Skeletal muscle tissue (tissue), 4 donors: Measurements from ENCODE around the gene FSTL3. TPM values are rescaled to one million over a fixed set of nuclear protein-coding genes. Genes with fewer than 3 reads are reported as not detected.
"Not testable (repeated sequence)": the region's sequence is repeated elsewhere in the genome, so short reads cannot be mapped to it uniquely, and the experiment has no call there.

Experiments
- H3K27ac ChIP-seq: one replicate; pipeline ENCODE4 v1.7.0; 2013; ENCODE audit warnings: mild to moderate bottlenecking, low read depth, low read length, inconsistent platforms
- H3K27me3 ChIP-seq, 3 donors: one replicate each; pipeline ENCODE4 v1.7.0; 2013; ENCODE audit warnings: low read length in 3 of 3; ENCODE audit not compliant: control insufficient read depth in 3 of 3, insufficient read depth in 3 of 3
- H3K36me3 ChIP-seq, 3 donors: one replicate each; pipeline ENCODE4 v1.7.0; 2013; ENCODE audit warnings: low read length in 3 of 3; ENCODE audit not compliant: control insufficient read depth in 3 of 3, insufficient read depth in 3 of 3
- H3K4me1 ChIP-seq, 3 donors: one replicate each; pipeline ENCODE4 v1.7.0; 2013; ENCODE audit warnings: low read length in 3 of 3, mild to moderate bottlenecking in 3 of 3; ENCODE audit not compliant: control insufficient read depth in 3 of 3, insufficient read depth in 3 of 3
- H3K4me3 ChIP-seq, 3 donors: one replicate each; pipeline ENCODE4 v1.7.0; 2013; ENCODE audit warnings: low read length in 3 of 3
- H3K9ac ChIP-seq, 3 donors: one replicate each; pipeline ENCODE4 v1.7.0; 2013; ENCODE audit warnings: low read length in 3 of 3, mild to moderate bottlenecking in 3 of 3, moderate library complexity in 2 of 3, low read depth in 1 of 3
- H3K9me3 ChIP-seq, 3 donors: one replicate each; pipeline ENCODE4 v1.7.0; 2013; ENCODE audit warnings: low read length in 3 of 3; ENCODE audit not compliant: control insufficient read depth in 3 of 3
- total RNA-seq: library from RNA; depleted of rRNA; stranded (reverse); fragments of >200 nt; gene quantifications from one replicate; pipeline ENCODE4 v1.2.3, GENCODE V29; 2014
- donor health status: Osteomylitis.

Gene FSTL3
- total RNA-seq, 1 donor from 2014 or later = 7.3 TPM

- H3K27ac ChIP-seq = no peak overlapping the region
Observed at GRCh38 chr19:720345-721160, 44.4 kb downstream of the FSTL3 start.

GRCh38 chr19:722553-723101, 46.4 kb downstream of the FSTL3 start:
- no peaks in the 10 kb centered on the region for H3K9me3 ChIP-seq
- H3K36me3 ChIP-seq = peaks cover 0 to 2% (median 0%) of the 10 kb centered on the region in 3 donors
- H3K9ac ChIP-seq = no peak overlapping the region
- no peak overlapping the region for H3K4me3 ChIP-seq
- H3K4me1 ChIP-seq = peaks cover 4 to 9% (median 8%) of the 10 kb centered on the region in 3 donors
- H3K27ac ChIP-seq = peak overlapping the region; percentile 40
- peaks cover 21 to 24% (median 22%) of the 10 kb centered on the region in 3 donors for H3K27me3 ChIP-seq

More at GRCh38 chr19:720345-721160, 44.4 kb downstream of the FSTL3 start:
- H3K4me3 ChIP-seq = no peak overlapping the region
- no peaks in the 10 kb centered on the region for H3K36me3 ChIP-seq
- peaks cover 12 to 19% (median 19%) of the 10 kb centered on the region in 3 donors for H3K27me3 ChIP-seq
- no peak overlapping the region for H3K9ac ChIP-seq
- peaks cover 0 to 3% (median under 1%) of the 10 kb centered on the region in 3 donors for H3K9me3 ChIP-seq
- H3K4me1 ChIP-seq = peaks cover 0 to 4% (median 4%) of the 10 kb centered on the region in 3 donors

- Histone ChIP-seq H3K27ac (no peak overlapping the region), H3K4me1 (peaks cover 8 to 14% (median 8%) of the 10 kb centered on the region in 3 donors), H3K9me3 (no peaks in the 10 kb centered on the region), H3K4me3 (no peak overlapping the region), H3K27me3 (peaks cover 20 to 27% (median 21%) of the 10 kb centered on the region in 3 donors), H3K9ac (no peak overlapping the region), H3K36me3 (peaks cover 0 to 2% (median 0%) of the 10 kb centered on the region in 3 donors)
Observed at GRCh38 chr19:723247-723646, 47.1 kb downstream of the FSTL3 start.

DNA sequence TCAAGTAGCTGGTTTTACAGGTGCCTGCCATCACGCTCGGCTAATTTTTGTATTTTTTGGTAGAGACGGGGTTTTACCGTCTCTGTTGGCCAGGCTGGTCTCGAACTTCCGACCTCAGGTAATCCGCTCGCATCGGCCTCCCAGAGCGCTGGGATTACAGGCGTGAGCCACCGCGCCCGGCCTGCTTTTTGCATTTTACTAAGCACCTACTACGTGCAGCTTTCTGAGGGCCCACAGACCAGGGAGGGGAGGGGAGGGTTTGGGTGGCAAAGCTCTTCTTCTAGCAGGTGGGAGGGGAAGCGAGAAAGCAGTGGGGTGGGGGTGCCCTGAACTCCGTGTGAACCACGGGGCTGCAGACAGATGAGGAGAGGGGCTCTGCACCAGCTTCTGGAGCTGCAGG, 47.5 kb downstream of the FSTL3 start:
- peaks cover 0 to 2% (median 0%) of the 10 kb centered on the region in 3 donors for H3K36me3 ChIP-seq
- H3K27ac ChIP-seq = no peak overlapping the region

GRCh38 chr19:725461-726089, 49.4 kb downstream of the FSTL3 start:
- Histone ChIP-seq H3K4me1 (peaks cover 8 to 13% (median 10%) of the 10 kb centered on the region in 3 donors), H3K9me3 (no peaks in the 10 kb centered on the region), H3K27me3 (peaks cover 7 to 18% (median 12%) of the 10 kb centered on the region in 3 donors), H3K36me3 (peaks cover 0 to 2% (median 0%) of the 10 kb centered on the region in 3 donors), H3K27ac (no peak overlapping the region), H3K4me3 (no peak overlapping the region), H3K9ac (no peak overlapping the region)

More for the DNA sequence above, 47.5 kb downstream of the FSTL3 start:
- no peak overlapping the region for H3K9ac ChIP-seq
- peaks cover 8 to 13% (median 10%) of the 10 kb centered on the region in 3 donors for H3K4me1 ChIP-seq
- peaks cover 16 to 27% (median 17%) of the 10 kb centered on the region in 3 donors for H3K27me3 ChIP-seq
- H3K4me3 ChIP-seq = no peak overlapping the region
- no peaks in the 10 kb centered on the region for H3K9me3 ChIP-seq

- peaks cover 2 to 17% (median 12%) of the 10 kb centered on the region in 3 donors for H3K27me3 ChIP-seq
- peak overlapping the region; percentile 75 for H3K27ac ChIP-seq
- peaks cover 0 to 3% (median 0%) of the 10 kb centered on the region in 3 donors for H3K36me3 ChIP-seq
- H3K9ac ChIP-seq = peak overlapping the region in 1 of 3 donors; percentile 54
- no peaks in the 10 kb centered on the region for H3K9me3 ChIP-seq
- peaks cover 8 to 13% (median 10%) of the 10 kb centered on the region in 3 donors for H3K4me1 ChIP-seq
- H3K4me3 ChIP-seq = no peak overlapping the region
Observed at GRCh38 chr19:726993-727956, 51.1 kb downstream of the FSTL3 start.

DNA sequence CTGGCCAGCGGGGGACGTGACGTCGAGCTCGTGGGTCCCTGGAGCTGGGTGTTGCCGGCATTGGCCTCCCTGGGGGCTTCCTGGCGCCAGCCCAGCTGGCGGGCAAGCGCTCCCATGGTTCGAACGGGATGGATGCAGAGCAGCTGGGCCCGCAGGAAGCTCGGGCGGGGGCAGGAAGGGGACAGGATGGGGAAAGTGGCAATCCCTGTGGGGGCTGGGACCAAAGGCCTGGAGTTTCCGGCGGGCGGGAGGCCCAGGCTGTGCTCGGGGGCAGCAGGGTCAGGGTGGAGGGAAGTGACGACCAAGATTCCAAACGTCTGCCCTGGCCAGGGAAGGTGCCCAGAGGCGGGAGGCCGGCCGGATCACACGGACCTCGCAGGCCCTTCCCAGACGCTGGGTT, 51.8 kb downstream of the FSTL3 start:
- H3K27ac ChIP-seq = peak overlapping the region; percentile 75
- H3K36me3 ChIP-seq = peaks cover 0 to 3% (median 0%) of the 10 kb centered on the region in 3 donors
- H3K9me3 ChIP-seq = no peaks in the 10 kb centered on the region
- peaks cover 4 to 12% (median 10%) of the 10 kb centered on the region in 3 donors for H3K4me1 ChIP-seq
- H3K9ac ChIP-seq = peak overlapping the region in 1 of 3 donors; percentile 54
- H3K4me3 ChIP-seq = no peak overlapping the region
- H3K27me3 ChIP-seq = peaks cover 2 to 14% (median 12%) of the 10 kb centered on the region in 3 donors

- not testable (repeated sequence) for H3K27ac ChIP-seq
Observed at GRCh38 chr19:729564-729963, 53.4 kb downstream of the FSTL3 start.

More at GRCh38 chr19:729564-729963, 53.4 kb downstream of the FSTL3 start:
- H3K9ac ChIP-seq, H3K4me3 ChIP-seq, H3K36me3 ChIP-seq, H3K9me3 ChIP-seq: not testable (repeated sequence)
- Histone ChIP-seq H3K4me1 (peaks cover 4 to 12% (median 10%) of the 10 kb centered on the region in 3 donors), H3K27me3 (peaks cover 2 to 12% (median 11%) of the 10 kb centered on the region in 3 donors)
